ENCODE measurements around the gene HTR3B. TPM values are rescaled to one million over a fixed set of nuclear protein-coding genes. Genes with fewer than 3 reads are reported as not detected.
A peak's percentile ranks its signal among the peaks of the same experiment; 100 is the strongest.

The HTR3B gene
- total and polyA plus RNA-seq, 2 of the 4 experiments (the other 2 are of a cell fraction): not detected

DNA sequence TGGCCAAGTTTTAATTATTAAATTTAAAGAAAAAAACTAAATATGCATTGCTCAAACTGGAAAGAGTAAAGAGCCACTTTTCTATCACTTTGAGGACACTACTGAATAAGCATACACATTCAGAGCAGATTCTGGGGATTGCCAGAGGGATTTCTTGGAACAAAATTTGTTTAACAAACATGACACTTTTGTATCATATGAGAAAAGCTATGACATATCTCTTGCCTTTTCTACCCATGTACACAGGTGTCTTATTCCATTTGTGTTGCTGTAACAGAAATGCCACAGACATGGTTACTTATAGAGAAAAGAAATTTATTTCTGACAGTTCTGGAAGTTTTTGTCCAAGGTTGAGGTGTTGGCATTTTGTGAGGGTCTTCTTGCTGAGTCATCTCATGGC, 15.7 kb upstream of the HTR3B start:
- in situ Hi-C loops (cut with MboI; ENCODE audit: low sequenced_read_pairs) (no loop called here), dilution Hi-C loops (cut with HindIII; ENCODE audit: low sequenced_read_pairs, unreplicated experiment) (no loop called here), intact Hi-C loops (cut with micrococcal nuclease) (no loop called here)
- Histone ChIP-seq H3K23ac (ENCODE audit: low read depth, low read length) (no peak overlapping the region), H2BK15ac (ENCODE audit: low read depth, low read length) (no peak overlapping the region), H3K79me1 (ENCODE audit: low read depth in 1 of 2, low read length in 2 of 2) (no peaks in the 10 kb centered on the region), H4K5ac (ENCODE audit: low read depth, low read length) (no peak overlapping the region), H3K4ac (ENCODE audit: low read depth, low read length) (no peak overlapping the region), H2AK9ac (replicated peaks; ENCODE audit: low read depth, low read length, poor library complexity) (no peak overlapping the region), H3K9me1 (ENCODE audit: insufficient read depth, low read length) (no peaks in the 10 kb centered on the region), H2AK5ac (ENCODE audit: low read depth, low read length) (no peak overlapping the region), H3K36me3 (ENCODE audit: control insufficient read depth, insufficient read depth, low read length) (no peaks in the 10 kb centered on the region), H3K14ac (replicated peaks; ENCODE audit: low read depth, low read length) (no peak overlapping the region), H3K18ac (ENCODE audit: low read depth, low read length) (no peak overlapping the region), H4K8ac (ENCODE audit: low read depth in 2 of 2, low read length in 2 of 2) (no peak overlapping the region), H2BK20ac (ENCODE audit: low read depth, low read length) (no peak overlapping the region), H3K9me3 (ENCODE audit: control insufficient read depth, insufficient read depth, low read length) (no peaks in the 10 kb centered on the region), H3K27ac (ENCODE audit: insufficient read depth, low read length) (no peak overlapping the region), H2BK120ac (ENCODE audit: low read depth, low read length) (no peak overlapping the region), H4K91ac (ENCODE audit: insufficient read depth, low read depth, low read length) (no peak overlapping the region), H3K4me2 (ENCODE audit: low read depth, low read length) (no peak overlapping the region), H3K9ac (ENCODE audit: low read depth, low read length) (no peak overlapping the region), H2BK5ac (ENCODE audit: low read depth, low read length, poor library complexity, severe bottlenecking) (no peak overlapping the region), H3K4me3 (ENCODE audit: insufficient read depth, low read depth, low read length) (no peak overlapping the region), H3K56ac (ENCODE audit: extremely low read depth, insufficient read depth, low read length) (no peak overlapping the region), H4K20me1 (ENCODE audit: insufficient read depth, low read length) (no peaks in the 10 kb centered on the region), H3K27me3 (ENCODE audit: control insufficient read depth, insufficient read depth, low read length) (no peaks in the 10 kb centered on the region), H2AFZ (replicated peaks; ENCODE audit: low read length, poor library complexity) (no peak overlapping the region), H3K4me1 (ENCODE audit: control insufficient read depth, insufficient read depth, low read length) (no peaks in the 10 kb centered on the region)
- POLR2A ChIA-PET (ENCODE audit: unreplicated experiment): no interaction called here
- TF ChIP-seq NFE2L2 (IDR thresholded peaks at IDR 0.05; ENCODE audit: low read depth, low read length): peak; percentile 10; the same call in 1 of the 2 replicates
- no peak for TF ChIP-seq SMC3 (IDR thresholded peaks at IDR 0.05; ENCODE audit: low read depth, low read length)
- TF ChIP-seq RAD21 (IDR thresholded peaks at IDR 0.05; ENCODE audit: low read length): no peak
- TF ChIP-seq RCOR1 (IDR thresholded peaks at IDR 0.05; ENCODE audit: insufficient replicate concordance, low read length): no peak
- no peak for TF ChIP-seq FOS (IDR thresholded peaks at IDR 0.05; ENCODE audit: low read depth, low read length)
- TF ChIP-seq USF2 (IDR thresholded peaks at IDR 0.05; ENCODE audit: low read depth, low read length): no peak
- CTCF ChIA-PET: no interaction called here
- BruUV-seq (replicated peaks): no TSS peak
- DNase-seq: no peak
- no peak for ATAC-seq (ENCODE audit: low read depth)
